Heart left ventricle (tissue), 13 donors: ENCODE data around the gene SLC22A4.

Experiments
- CTCF ChIP-seq, 12 donors: fragments of 200-600 bp; sonication (generic) in 4 of 12; IDR thresholded peaks; one replicate each; pipeline versions ENCODE4 v1.5.0 to v1.8.0; 2018 to 2022; ENCODE audit warnings: antibody characterized with exemption in 12 of 12, mild to moderate bottlenecking in 5 of 12
- POLR2A ChIP-seq, 2 donors: fragments of 450-650 bp; IDR thresholded peaks; one replicate each; pipeline ENCODE4 v1.6.1; 2017; ENCODE audit warnings: antibody characterized with exemption in 2 of 2, mild to moderate bottlenecking in 2 of 2, moderate library complexity in 2 of 2
- donor health status: ischemic (EF 13 %, LVEDD 7.1; RV severe dilation, severe dysfunction).
- donor health status: DM: no; HTN: yes; CAD: no.
- donor health status: DM: no; HTN: no; CAD: no.
- donor health status: ischemic (EF 25% LVEDD 6.9; RV normal size, moderate dysfunction).
- donor health status: ischemic (EF 25% LVEDD 5.7; RV mildly dilated, moderate dysfunction).
- donor health status: ischemic (EF 35%, LVEDD 5.7; RV mildly dilated, moderate dysfunction).
- donor health status: nonischemic (EF 11% LVEDD 7.7; RV severe dilation, severe dysfunction).
- donor health status: DM: yes; HTN: yes; CAD: no.
- donor health status: PGD.
- donor health status: ischemic (EF 29% LVEDD 5.4; RV normal size, mild dysfunction).
- donor health status: nonischemic (EF 23%, LVEDD 6.1; RV moderate dilation, normal function).

DNA sequence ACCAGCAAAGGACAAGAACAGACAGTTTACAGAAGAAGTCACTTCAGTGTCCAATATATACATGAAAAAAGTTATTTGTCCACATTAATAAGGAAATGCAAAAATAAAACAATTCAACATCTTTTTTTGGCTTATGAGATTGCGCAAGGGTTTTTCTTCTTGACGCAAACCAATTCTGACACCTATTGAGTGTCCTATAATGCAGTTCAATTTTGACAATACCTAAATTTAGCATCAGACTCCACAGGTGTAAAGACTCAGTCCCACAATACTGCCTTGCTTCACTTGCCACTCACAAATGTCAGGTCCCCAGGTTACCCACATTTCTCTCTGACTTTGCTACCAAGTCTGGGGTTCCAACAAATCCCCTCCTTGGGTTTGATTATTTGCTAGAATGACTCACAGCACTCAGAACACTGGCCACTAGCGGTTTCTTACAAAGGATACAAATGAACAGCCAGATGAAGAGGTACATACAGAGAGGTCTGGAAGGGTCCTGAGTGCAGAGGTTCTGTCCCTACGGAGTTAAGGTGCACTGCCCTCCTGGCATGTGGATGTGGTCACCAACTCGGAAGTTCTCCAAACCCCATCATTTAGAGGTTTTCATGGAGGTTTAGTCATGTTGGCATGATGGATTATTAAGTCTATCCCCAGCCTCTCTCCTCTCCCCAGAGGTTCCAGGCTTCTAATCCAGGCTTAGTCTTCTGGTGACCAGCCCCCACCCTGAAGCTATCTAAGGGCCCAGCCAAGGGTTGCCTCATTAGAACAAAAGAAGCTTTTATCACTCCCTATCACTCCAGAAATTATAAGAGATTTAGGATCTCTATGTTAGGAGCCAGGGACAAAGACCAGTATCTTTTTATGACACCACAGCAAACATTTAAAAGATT lies 48.3 kb downstream of the SLC22A4 start:
- TF ChIP-seq CTCF (IDR thresholded peaks at IDR 0.05): no peak
- no peak for TF ChIP-seq POLR2A (IDR thresholded peaks at IDR 0.05)
